Loucy (cell line): ENCODE measurements around the gene ZNF783.

Source experiments
- H2AFZ ChIP-seq: fragments of 200-600 bp; sonication (generic); 2 replicates; pipeline ENCODE4 v1.6.0; 2016; ENCODE audit warnings: antibody characterized with exemption, mild to moderate bottlenecking, low read length, moderate library complexity
- H3F3A ChIP-seq: fragments of 200-600 bp; 2 replicates; pipeline ENCODE4 v1.6.0; 2016; ENCODE audit warnings: antibody characterized with exemption, low read depth, mild to moderate bottlenecking
- H3K27me3 ChIP-seq: fragments of 200-600 bp; sonication (generic); 2 replicates; pipeline ENCODE4 v1.6.1; 2014; ENCODE audit warnings: low read length, mild to moderate bottlenecking; ENCODE audit not compliant: insufficient read depth, poor library complexity, severe bottlenecking
- H3K36me3 ChIP-seq: fragments of 200-600 bp; sonication (generic); 2 replicates; pipeline ENCODE4 v1.6.1; 2016; ENCODE audit warnings: low read length; ENCODE audit not compliant: insufficient read depth
- H3K4me1 ChIP-seq: fragments of 200-600 bp; sonication (generic); 2 replicates; pipeline ENCODE4 v1.5.1; 2014; ENCODE audit warnings: low read length, mild to moderate bottlenecking; ENCODE audit not compliant: insufficient read depth, poor library complexity, severe bottlenecking
- H3K4me2 ChIP-seq: fragments of 200-600 bp; sonication (generic); 2 replicates; pipeline ENCODE4 v1.6.0; 2014; ENCODE audit warnings: antibody characterized with exemption, low read length, low read depth, mild to moderate bottlenecking; ENCODE audit not compliant: poor library complexity, severe bottlenecking
- H3K4me3 ChIP-seq: fragments of 200-600 bp; sonication (generic); 2 replicates; pipeline ENCODE4 v1.5.1; 2014; ENCODE audit warnings: low read length, mild to moderate bottlenecking, mixed read lengths; ENCODE audit not compliant: poor library complexity, severe bottlenecking
- H3K79me2 ChIP-seq: fragments of 200-600 bp; sonication (generic); 2 replicates; pipeline ENCODE4 v1.6.1; 2014; ENCODE audit warnings: low read length; ENCODE audit not compliant: insufficient read depth
- H3K9ac ChIP-seq: fragments of 200-600 bp; sonication (generic); 2 replicates; pipeline ENCODE4 v1.6.0; 2014; ENCODE audit warnings: mild to moderate bottlenecking, low read depth, low read length, moderate library complexity; ENCODE audit not compliant: poor library complexity, severe bottlenecking
- H3K9me2 ChIP-seq: fragments of 200-600 bp; sonication (generic); replicated peaks from 2 replicates; pipeline ENCODE4 v1.6.1; 2016; ENCODE audit warnings: low read depth, low read length, mixed read lengths
- H3K9me3 ChIP-seq: fragments of 200-600 bp; sonication (generic); 2 replicates; pipeline ENCODE4 v1.6.1; 2014; ENCODE audit warnings: mild to moderate bottlenecking, antibody characterized with exemption, low read length, low read depth; ENCODE audit not compliant: insufficient read depth
- H4K20me1 ChIP-seq: fragments of 200-600 bp; sonication (generic); 2 replicates; pipeline ENCODE4 v1.6.0; 2014; ENCODE audit warnings: antibody characterized with exemption, low read length, mild to moderate bottlenecking; ENCODE audit not compliant: insufficient read depth, poor library complexity, severe bottlenecking
- CTCF ChIP-seq: fragments of 200-600 bp; sonication (generic); conservative IDR thresholded peaks from 2 replicates; pipeline ENCODE4 v1.5.1; 2014; ENCODE audit warnings: mild to moderate bottlenecking, antibody characterized with exemption, low read length
- EZH2phosphoT487 ChIP-seq: fragments of 200-600 bp; IDR thresholded peaks from 2 replicates; pipeline ENCODE4 v1.6.1; 2018; ENCODE audit warnings: antibody characterized with exemption, mild to moderate bottlenecking, moderate library complexity, borderline replicate concordance

ZNF783 gene

GRCh38 chr7:149223176-149223575 is 38.8 kb upstream of the ZNF783 start:
- H4K20me1 ChIP-seq = no peaks in the 10 kb centered on the region
- H3K9me2 ChIP-seq = no peaks in the 10 kb centered on the region
- peaks cover 59% of the 10 kb centered on the region; the same call in 1 of the 2 replicates for H3K36me3 ChIP-seq
- H3K9me3 ChIP-seq = no peaks in the 10 kb centered on the region
- no peaks in the 10 kb centered on the region for H3K27me3 ChIP-seq
- H3F3A ChIP-seq = no peaks in the 10 kb centered on the region
- no peak overlapping the region for H2AFZ ChIP-seq
- TF ChIP-seq CTCF (no peak), EZH2phosphoT487 (no peak)
- H3K4me2 ChIP-seq = no peak overlapping the region
- no peak overlapping the region for H3K4me3 ChIP-seq
- no peaks in the 10 kb centered on the region for H3K4me1 ChIP-seq
- no peak overlapping the region for H3K9ac ChIP-seq
- H3K79me2 ChIP-seq = no peaks in the 10 kb centered on the region

GRCh38 chr7:149223761-149224160 is 38.2 kb upstream of the ZNF783 start:
- Histone ChIP-seq H3K27me3 (no peaks in the 10 kb centered on the region), H2AFZ (no peak overlapping the region), H3K4me3 (no peak overlapping the region), H3F3A (no peaks in the 10 kb centered on the region), H3K9me2 (no peaks in the 10 kb centered on the region), H3K79me2 (no peaks in the 10 kb centered on the region), H3K4me1 (no peaks in the 10 kb centered on the region), H3K9ac (no peak overlapping the region), H3K9me3 (no peaks in the 10 kb centered on the region), H3K36me3 (peaks cover 53% of the 10 kb centered on the region; the same call in 1 of the 2 replicates), H4K20me1 (no peaks in the 10 kb centered on the region), H3K4me2 (no peak overlapping the region)
- TF ChIP-seq EZH2phosphoT487 = no peak
- TF ChIP-seq CTCF = no peak

- Histone ChIP-seq H3K9me3 (no peaks in the 10 kb centered on the region), H3K9me2 (no peaks in the 10 kb centered on the region), H3K79me2 (no peaks in the 10 kb centered on the region), H4K20me1 (no peaks in the 10 kb centered on the region), H3K27me3 (no peaks in the 10 kb centered on the region), H3F3A (no peaks in the 10 kb centered on the region), H3K4me3 (no peak overlapping the region), H3K4me2 (no peak overlapping the region), H3K36me3 (peaks cover 48% of the 10 kb centered on the region; the same call in 1 of the 2 replicates), H2AFZ (no peak overlapping the region), H3K9ac (no peak overlapping the region), H3K4me1 (no peaks in the 10 kb centered on the region)
- TF ChIP-seq CTCF (no peak), EZH2phosphoT487 (no peak)
Measured at GRCh38 chr7:149224352-149224751, 37.6 kb upstream of the ZNF783 start.
